K562 (cell line): ENCODE data around the gene PRM1. TPM values are rescaled to one million over a fixed set of nuclear protein-coding genes. Genes with fewer than 3 reads are reported as not detected.

Experiments used
- ATAC-seq: fragments of 200-7000 bp; cut with Tn5 transposase; 3 replicates; pipeline ENCODE4 v1.9.1; 2020; ENCODE audit warnings: moderate library complexity
- BruUV-seq: library from RNA; stranded (reverse); fragments of 400-500 nt; replicated peaks from 2 replicates; lab custom pipeline; 2021; lab: Mats Ljungman, UMichigan
- CTCF ChIA-PET: fragments of 300-600 bp; formaldehyde crosslinking; extraction: SDS; loops from one replicate; lab custom pipeline; 2021; ENCODE audit warnings: low intra/inter-chr PET ratio; lab: Yijun Ruan, JAX
- POLR2A ChIA-PET: fragments of 300-600, 350-650 bp; sonication (Branson Sonifier 250); formaldehyde crosslinking; extraction: SDS; loops from one replicate; lab custom pipeline; 2021; ENCODE audit warnings: antibody characterized with exemption, inconsistent platforms; lab: Yijun Ruan, JAX
- DNase-seq, 4 experiments: peaks; one replicate each; pipeline versions ENCODE4 v3.0.0 to v3.0.0-alpha.2; 2011 to 2018; ENCODE audit warnings: low spot score in 3 of 4, mixed read lengths in 3 of 4; ENCODE audit errors: extremely low read depth in 1 of 4
- FAIRE-seq: peaks from 2 replicates; lab custom pipeline; 2011; peaks lifted over from hg19 to GRCh38; lab: Jason Lieb, UNC
- H2AFZ ChIP-seq: 2 replicates; pipeline ENCODE4 v1.6.0; 2011; ENCODE audit warnings: low read depth, low read length, control low read depth, inconsistent platforms
- H3K27ac ChIP-seq: fragments of 200-600 bp; 3 replicates; pipeline ENCODE4 v1.8.0; 2011; ENCODE audit warnings: low read depth, mild to moderate bottlenecking, control low read depth, inconsistent platforms, low read length, moderate library complexity, mixed read lengths; ENCODE audit errors: extremely low read depth
- H3K27me3 ChIP-seq, 2 experiments: fragments of 300-600 bp in 1 of 2; 2 replicates in 1 of 2; 3 replicates in 1 of 2; pipeline versions ENCODE4 v1.6.0 to v1.8.0; 2011; ENCODE audit warnings: inconsistent platforms in 2 of 2, low read length in 2 of 2, mild to moderate bottlenecking in 1 of 2, mixed read lengths in 1 of 2, moderate library complexity in 1 of 2; ENCODE audit not compliant: control insufficient read depth in 2 of 2, insufficient read depth in 2 of 2
- H3K36me3 ChIP-seq: fragments of 300-600 bp; 3 replicates; pipeline ENCODE4 v1.8.0; 2011; ENCODE audit warnings: mild to moderate bottlenecking, low read length, inconsistent platforms; ENCODE audit not compliant: control insufficient read depth, insufficient read depth
- H3K4me1 ChIP-seq, 2 experiments: fragments of 200-600 bp in 1 of 2; replicated peaks in 1 of 2; 2 replicates in 1 of 2; 3 replicates in 1 of 2; pipeline versions ENCODE4 v1.5.1 to v1.8.0; 2011; ENCODE audit warnings: inconsistent platforms in 2 of 2, low read length in 2 of 2, mild to moderate bottlenecking in 1 of 2, mixed read lengths in 1 of 2, moderate library complexity in 1 of 2; ENCODE audit not compliant: control insufficient read depth in 2 of 2, insufficient read depth in 2 of 2
- H3K4me2 ChIP-seq: 2 replicates; pipeline ENCODE4 v1.6.1; 2011; ENCODE audit warnings: low read length, control low read depth, inconsistent platforms, mixed read lengths; ENCODE audit not compliant: insufficient read depth
- H3K4me3 ChIP-seq: fragments of 200-600 bp; sonication (generic), shearing (Covaris generic); 2 replicates; pipeline ENCODE4 v1.5.1; 2016; ENCODE audit warnings: control low read depth, inconsistent platforms
- H3K79me2 ChIP-seq: fragments of 200-600 bp; 3 replicates; pipeline ENCODE4 v1.8.0; 2011; ENCODE audit warnings: low read length, inconsistent platforms; ENCODE audit not compliant: control insufficient read depth, insufficient read depth
- H3K9ac ChIP-seq, 2 experiments: 2 replicates each; pipeline versions ENCODE4 v1.6.0 to v1.6.1; 2011; ENCODE audit warnings: low read depth in 2 of 2, low read length in 2 of 2, control low read depth in 1 of 2, inconsistent platforms in 1 of 2, mild to moderate bottlenecking in 1 of 2, mixed read lengths in 1 of 2; ENCODE audit not compliant: insufficient read depth in 1 of 2
- H3K9me1 ChIP-seq: one replicate; pipeline ENCODE4 v1.6.0; 2011; ENCODE audit warnings: inconsistent platforms, mild to moderate bottlenecking, low read length, moderate library complexity; ENCODE audit not compliant: control insufficient read depth, insufficient read depth
- H3K9me3 ChIP-seq: replicated peaks from 2 replicates; pipeline ENCODE4 v1.5.1; 2011; ENCODE audit warnings: low read depth, low read length, inconsistent platforms; ENCODE audit not compliant: control insufficient read depth, insufficient read depth
- H4K20me1 ChIP-seq: replicated peaks from 2 replicates; pipeline ENCODE4 v1.6.1; 2011; ENCODE audit warnings: low read length, inconsistent platforms, mixed read lengths; ENCODE audit not compliant: control insufficient read depth, insufficient read depth
- BRF2 ChIP-seq: IDR thresholded peaks from 3 replicates; pipeline ENCODE4 v1.6.1; 2011; ENCODE audit warnings: borderline replicate concordance, mild to moderate bottlenecking; ENCODE audit not compliant: insufficient read length, insufficient read depth
- CBFA2T2 ChIP-seq: fragments of 450-650 bp; conservative IDR thresholded peaks from 2 replicates; pipeline ENCODE4 v1.6.1; 2017; ENCODE audit warnings: mild to moderate bottlenecking
- DDX20 ChIP-seq: fragments of 450-650 bp; IDR thresholded peaks from 2 replicates; pipeline ENCODE4 v1.6.1; 2016; ENCODE audit warnings: missing genetic modification characterization, low read depth, mild to moderate bottlenecking, missing compliant biosample characterization, moderate library complexity
- GTF3C2 ChIP-seq: IDR thresholded peaks from 3 replicates; pipeline ENCODE4 v1.6.1; 2011; ENCODE audit warnings: borderline replicate concordance, mild to moderate bottlenecking, moderate library complexity; ENCODE audit not compliant: insufficient read length; ENCODE audit errors: extremely low read depth
- HES1 ChIP-seq: fragments of 450-650 bp; IDR thresholded peaks from 2 replicates; pipeline ENCODE4 v1.6.1; 2016; ENCODE audit warnings: low read depth, mild to moderate bottlenecking, moderate library complexity
- IRF9 ChIP-seq: fragments of 450-650 bp; IDR thresholded peaks from 2 replicates; pipeline ENCODE4 v1.6.1; 2016; ENCODE audit warnings: missing biosample characterization, missing genetic modification characterization
- OTX1 ChIP-seq: fragments of 450-650 bp; formaldehyde crosslinking; IDR thresholded peaks from 2 replicates; pipeline ENCODE4 v1.4.0; 2022; ENCODE audit warnings: mild to moderate bottlenecking
- PHF20 ChIP-seq: fragments of 450-650 bp; IDR thresholded peaks from 2 replicates; pipeline ENCODE4 v1.6.1; 2018; ENCODE audit not compliant: partially characterized antibody
- TAF7 ChIP-seq: fragments of 450-650 bp; IDR thresholded peaks from 2 replicates; pipeline ENCODE4 v1.6.1; 2016; ENCODE audit warnings: missing genetic modification characterization, missing compliant biosample characterization
- TRIM25 ChIP-seq: fragments of 450-650 bp; IDR thresholded peaks from 2 replicates; pipeline ENCODE4 v1.7.0; 2016; ENCODE audit warnings: borderline replicate concordance
- ZFPM2 ChIP-seq: fragments of 250-450 bp; sonication (Bioruptor Pico); IDR thresholded peaks from 2 replicates; pipeline ENCODE4 v1.5.1; 2022; ENCODE audit warnings: mild to moderate bottlenecking
- ZNF121 ChIP-seq: sonication (generic); formaldehyde crosslinking; conservative IDR thresholded peaks from 2 replicates; pipeline ENCODE4 v1.8.0; 2022; ENCODE audit warnings: missing genetic modification reagents
- ZNF408 ChIP-seq: fragments of 250-450 bp; sonication (Bioruptor Pico); IDR thresholded peaks from 2 replicates; pipeline ENCODE4 v1.4.0; 2020; ENCODE audit warnings: low read depth, mild to moderate bottlenecking, moderate library complexity
- ZNF655 ChIP-seq: fragments of 250-450 bp; sonication (Bioruptor Pico); IDR thresholded peaks from 2 replicates; pipeline ENCODE4 v1.5.0; 2021
- WGBS: fragments of 100-300 bp; shearing (Covaris generic); methylation state at CpG from one replicate; pipeline ENCODE4 v1.1.6; 2016; ENCODE audit warnings: low coverage, mixed read lengths; ENCODE audit not compliant: insufficient coverage; ENCODE audit errors: missing lambda C conversion rate; 5-methylcytosine and 5-hydroxymethylcytosine counted together
- in situ Hi-C: fragments of 300-500 bp; cut with MboI; formaldehyde crosslinking; loops from 4 replicates; pipeline ENCODE4 v1.15.0; 2018; ENCODE audit warnings: inconsistent platforms, mixed read lengths
- intact Hi-C: fragments of 100-400 bp; cut with micrococcal nuclease; formaldehyde crosslinking; loops from 2 replicates; pipeline ENCODE4 v1.14.2; 2022
- polyA plus RNA-seq, 8 experiments: library from polyadenylated mRNA; depleted of rRNA in 4 of 8; stranded (reverse) in 5 of 8; unstranded in 3 of 8; fragments of >200 nt; fragmentation: Nextera tagmentation in 2 of 8; fragmentation: Illumina TruSeq in 1 of 8; extraction: Ambion mirVana in 2 of 8; extraction: Trizol in 1 of 8; gene quantifications; 2 replicates each; pipeline versions ENCODE4 v1.2.1 to v1.2.3, GENCODE V29; 2011 to 2014; ENCODE audit warnings: inconsistent platforms in 1 of 8, missing spikeins in 1 of 8
- total RNA-seq, 7 experiments: library from RNA; depleted of rRNA in 6 of 7; stranded (reverse); fragments of >200 nt in 6 of 7; fragmentation: Illumina TruSeq in 2 of 7; extraction: Trizol in 2 of 7; gene quantifications; 2 replicates each; pipeline versions ENCODE4 v1.2.1 to v1.2.3, GENCODE V29; 2011 to 2021; ENCODE audit warnings: low replicate concordance in 1 of 7

The PRM1 gene
- total and polyA plus RNA-seq, 9 of the 15 experiments (the other 6 are each of a cell fraction or from before 2014, with no cell fraction given) = not detected

- H3K27ac ChIP-seq = no peak overlapping the region
- ATAC-seq (no peak), DNase-seq (no peak), FAIRE-seq (no peak)
- H3K4me3 ChIP-seq = no peak overlapping the region
- no peak overlapping the region for H3K9ac ChIP-seq
- H3K27me3 ChIP-seq = peaks cover 0 to 5% of the 10 kb centered on the region in 2 experiments; a peak in 2 of 5 replicates
- ChIA-PET POLR2A (interaction anchor here (0.6 kb wide), 1 partner anchor 21 kb away, joined by 5 read pairs; no protein-coding TSS in a partner anchor), CTCF (no interaction called here)
- no peak overlapping the region for H2AFZ ChIP-seq
- no peaks in the 10 kb centered on the region for H3K79me2 ChIP-seq
- in situ Hi-C loops (no loop called here), intact Hi-C loops (no loop called here)
- no peaks in the 10 kb centered on the region for H4K20me1 ChIP-seq
- peaks cover 2% of the 10 kb centered on the region; the same call in 1 of the 2 replicates for H3K9me3 ChIP-seq
- H3K4me1 ChIP-seq = peaks cover 0 to 9% of the 10 kb centered on the region in 2 experiments; a peak in 2 of 5 replicates
- no peaks in the 10 kb centered on the region for H3K9me1 ChIP-seq
- BruUV-seq = no TSS peak
- H3K4me2 ChIP-seq = no peak overlapping the region
- 9% methylated on average over 10 of the region's 10 CpGs for WGBS
- no peaks in the 10 kb centered on the region for H3K36me3 ChIP-seq
- TF ChIP-seq TAF7 (tag) = no peak
- TF ChIP-seq CBFA2T2 = no peak
- TF ChIP-seq ZNF121 = no peak
- TF ChIP-seq GTF3C2 = no peak
- TF ChIP-seq IRF9 (tag) = no peak
- TF ChIP-seq TRIM25 = no peak
- no peak for TF ChIP-seq ZFPM2
- TF ChIP-seq PHF20 = no peak
- no peak for TF ChIP-seq ZNF655 (CRISPR knock-in tag)
- no peak for TF ChIP-seq ZNF408 (CRISPR knock-in tag)
- no peak for TF ChIP-seq DDX20 (tag)
- TF ChIP-seq OTX1 (CRISPR knock-in tag) = no peak
- no peak for TF ChIP-seq HES1
- no peak for TF ChIP-seq BRF2
Observed at GRCh38 chr16:11320170-11320569, 39.0 kb upstream of the PRM1 start.
